HG03064 (cell line): Measurements from ENCODE around the gene GNG2.

ENCODE experiments used
- ATAC-seq: cut with Tn5 transposase; IDR thresholded peaks from one replicate; pipeline ENCODE4 v1.9.1; 2021; ENCODE audit warnings: low read depth; ENCODE audit not compliant: unreplicated experiment

GNG2 gene

GRCh38 chr14:52015411-52016030 lies 155.1 kb downstream of the GNG2 start:
- no peak for ATAC-seq

- ATAC-seq = no peak
These were observed 157.8 kb downstream of the GNG2 start for GRCh38 chr14:52018252-52018651.

GRCh38 chr14:52018970-52019369 lies 158.6 kb downstream of the GNG2 start:
- no peak for ATAC-seq
